Right lobe of liver (tissue), 6 donors: ENCODE data around the gene RGS16. TPM values are rescaled to one million over a fixed set of nuclear protein-coding genes. Genes with fewer than 3 reads are reported as not detected.

Experiments used
- ATAC-seq, 4 donors: fragments of 200-7000 bp; cut with Tn5 transposase; one replicate each; pipeline ENCODE4 v1.9.1; 2020; ENCODE audit warnings: mild to moderate bottlenecking in 4 of 4, moderate library complexity in 4 of 4
- DNase-seq, 3 donors: peaks; one replicate each; pipeline ENCODE4 v3.0.0-alpha.2; 2020
- H3K27ac ChIP-seq, 3 donors: fragments of 200-600 bp; one replicate each; pipeline ENCODE4 v1.8.0; 2022
- H3K27me3 ChIP-seq, 2 donors: fragments of 200-600 bp; one replicate each; pipeline ENCODE4 v1.8.0; 2022
- H3K36me3 ChIP-seq, 4 donors: fragments of 200-600 bp; sonication (generic) in 1 of 4; one replicate each; pipeline versions ENCODE4 v1.5.1 to v1.8.0; 2017 to 2022; ENCODE audit warnings: control low read depth in 1 of 4
- H3K4me1 ChIP-seq, 4 donors: fragments of 200-600 bp; sonication (generic) in 1 of 4; one replicate each; pipeline versions ENCODE4 v1.5.1 to v1.8.0; 2017 to 2022; ENCODE audit warnings: control low read depth in 1 of 4
- H3K4me3 ChIP-seq, 3 donors: fragments of 200-600 bp; one replicate each; pipeline ENCODE4 v1.8.0; 2022
- H3K9me3 ChIP-seq, 4 donors: fragments of 200-600 bp; sonication (generic) in 1 of 4; one replicate each; pipeline versions ENCODE4 v1.5.1 to v1.8.0; 2017 to 2022; ENCODE audit warnings: control low read depth in 1 of 4
- CTCF ChIP-seq, 4 donors: fragments of 200-600 bp in 3 of 4; fragments of 450-650 bp in 1 of 4; IDR thresholded peaks; one replicate each; pipeline versions ENCODE4 v1.5.1 to v1.8.0; 2016 to 2022; ENCODE audit warnings: antibody characterized with exemption in 4 of 4, mild to moderate bottlenecking in 2 of 4
- POLR2A ChIP-seq: fragments of 450-650 bp; IDR thresholded peaks from one replicate; pipeline ENCODE4 v1.6.1; 2017; ENCODE audit warnings: antibody characterized with exemption, mild to moderate bottlenecking
- WGBS: methylation state at CpG from one replicate; pipeline ENCODE4 v1.1.6; 2018; ENCODE audit warnings: low coverage, low lambda C conversion rate; ENCODE audit not compliant: insufficient coverage; ENCODE audit errors: missing lambda C conversion rate; 5-methylcytosine and 5-hydroxymethylcytosine counted together
- intact Hi-C, 2 donors: fragments of 100-400 bp; cut with DNase I; formaldehyde crosslinking; loops; one replicate each; pipeline versions ENCODE4 v1.11.2 to v1.14.1; 2022
- total RNA-seq, 6 experiments: library from RNA; depleted of rRNA in 2 of 6; stranded (reverse); fragments of >200 nt in 2 of 6; fragmentation: NEBNext Ultra II Directional in 3 of 6; extraction: Animal tissue kit (Norgen Biotek cat#: 25700) in 3 of 6; gene quantifications; one replicate each; pipeline versions ENCODE4 v1.1.0 to v1.2.4, GENCODE V29; 2016 to 2023
- donor health status: DM: no; HTN: yes; CAD: no.
- donor health status: DM: no; HTN: no; CAD: no.
- donor health status: DM: no; HTN: no; CAD: no.
- donor health status: DM: no; HTN: yes; CAD: no.
- donor health status: DM: no; HTN: yes; CAD: no.

RGS16 gene
- total RNA-seq, 6 experiments from 2014 or later = 0.15 to 3.4 (median 0.99) TPM

- Histone ChIP-seq H3K27me3 (no peaks in the 10 kb centered on the region), H3K4me3 (no peak overlapping the region), H3K4me1 (peaks cover 0 to 9% (median 4%) of the 10 kb centered on the region in 4 donors), H3K27ac (no peak overlapping the region), H3K36me3 (no peaks in the 10 kb centered on the region), H3K9me3 (no peaks in the 10 kb centered on the region)
- DNase-seq (peak; percentile 60 to 86 (median 81)), ATAC-seq (peak; percentile 68 to 80 (median 76))
- TF ChIP-seq CTCF (IDR thresholded peaks at IDR 0.05) (peak; percentile 77 to 97 (median 90)), POLR2A (no peak)
- intact Hi-C loops = no loop called here
- WGBS = 7% methylated on average over 6 of the region's 6 CpGs
Observed at GRCh38 chr1:182601416-182601786, 2.8 kb downstream of the RGS16 start.

- no peak for TF ChIP-seq CTCF (IDR thresholded peaks at IDR 0.05)
- TF ChIP-seq POLR2A = no peak
- DNase-seq = no peak
- WGBS = 33% methylated on average over 4 of the region's 5 CpGs
- intact Hi-C loops = no loop called here
- no peak overlapping the region for H3K4me3 ChIP-seq
- H3K27me3 ChIP-seq = no peaks in the 10 kb centered on the region
- H3K36me3 ChIP-seq = no peaks in the 10 kb centered on the region
- no peak for ATAC-seq
- H3K9me3 ChIP-seq = no peaks in the 10 kb centered on the region
- peaks cover 0 to 9% (median 4%) of the 10 kb centered on the region in 4 donors for H3K4me1 ChIP-seq
- no peak overlapping the region for H3K27ac ChIP-seq
Observed at GRCh38 chr1:182600745-182601415, 3.3 kb downstream of the RGS16 start.

GRCh38 chr1:182600036-182600713 is 4.0 kb downstream of the RGS16 start:
- no peak for TF ChIP-seq CTCF (IDR thresholded peaks at IDR 0.05)
- no peak for TF ChIP-seq POLR2A
- no peaks in the 10 kb centered on the region for H3K27me3 ChIP-seq
- ATAC-seq (no peak), DNase-seq (no peak)
- intact Hi-C loops = no loop called here
- H3K4me3 ChIP-seq = no peak overlapping the region
- no peaks in the 10 kb centered on the region for H3K9me3 ChIP-seq
- H3K27ac ChIP-seq = no peak overlapping the region
- no peaks in the 10 kb centered on the region for H3K36me3 ChIP-seq
- H3K4me1 ChIP-seq = peaks cover 0 to 9% (median 4%) of the 10 kb centered on the region in 4 donors
- WGBS = 54% methylated on average over 13 of the region's 17 CpGs

- intact Hi-C loops = loop anchor here (2.0 to 10.0 kb wide), 3 partner anchors 155 to 185 kb away; no protein-coding TSS in a partner anchor
- H3K27ac ChIP-seq = peak overlapping the region in 1 of 3 donors; percentile 5
- 40% methylated on average over 1 of the region's 6 CpGs for WGBS
Observed at GRCh38 chr1:182599339-182599738, 4.8 kb downstream of the RGS16 start.

More at GRCh38 chr1:182599339-182599738, 4.8 kb downstream of the RGS16 start:
- Histone ChIP-seq H3K36me3 (no peaks in the 10 kb centered on the region), H3K27me3 (no peaks in the 10 kb centered on the region), H3K4me3 (no peak overlapping the region), H3K9me3 (no peaks in the 10 kb centered on the region), H3K4me1 (peaks cover 0 to 9% (median 3%) of the 10 kb centered on the region in 4 donors)
- TF ChIP-seq POLR2A = no peak
- TF ChIP-seq CTCF (IDR thresholded peaks at IDR 0.05) = peak; percentile 3 to 25 (median 12)
- DNase-seq (no peak), ATAC-seq (no peak)
